Neural progenitor cell (in vitro differentiated cells): Measurements from ENCODE around the gene ABAT.
"Not testable (repeated sequence)": the region's sequence is repeated elsewhere in the genome, so short reads cannot be mapped to it uniquely, and the experiment has no call there.

ENCODE experiments used
- EZH2 ChIP-seq: fragments of 200-600 bp; sonication (generic); IDR thresholded peaks from 2 replicates; pipeline ENCODE4 v1.6.1; 2017; ENCODE audit warnings: antibody characterized with exemption, mild to moderate bottlenecking, moderate library complexity
- TF ChIP-seq, protein P1 (sequence below): fragments of 200-600 bp; sonication (generic); IDR thresholded peaks from 2 replicates; pipeline ENCODE4 v1.5.1; 2017; ENCODE audit warnings: antibody characterized with exemption, mild to moderate bottlenecking

DNA sequence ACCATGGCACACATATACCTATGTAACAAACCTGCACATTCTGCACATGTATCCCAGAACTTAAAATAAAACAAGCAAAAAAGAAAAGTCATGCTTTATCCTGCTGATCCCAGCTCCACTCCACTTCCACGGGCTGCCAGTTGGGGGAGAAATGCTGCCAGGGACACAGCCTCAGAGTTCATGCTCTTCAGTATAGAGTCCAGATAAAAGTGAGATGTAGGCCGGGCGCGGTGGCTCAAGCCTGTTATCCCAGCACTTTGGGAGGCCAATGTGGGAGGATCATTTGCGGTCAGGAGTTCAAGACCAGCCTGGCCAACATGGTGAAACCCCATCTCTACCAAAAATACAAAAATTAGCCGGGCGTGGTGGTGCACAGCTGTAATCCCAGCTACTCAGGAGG, 22.5 kb upstream of the ABAT start:
- TF ChIP-seq, protein P1, sequence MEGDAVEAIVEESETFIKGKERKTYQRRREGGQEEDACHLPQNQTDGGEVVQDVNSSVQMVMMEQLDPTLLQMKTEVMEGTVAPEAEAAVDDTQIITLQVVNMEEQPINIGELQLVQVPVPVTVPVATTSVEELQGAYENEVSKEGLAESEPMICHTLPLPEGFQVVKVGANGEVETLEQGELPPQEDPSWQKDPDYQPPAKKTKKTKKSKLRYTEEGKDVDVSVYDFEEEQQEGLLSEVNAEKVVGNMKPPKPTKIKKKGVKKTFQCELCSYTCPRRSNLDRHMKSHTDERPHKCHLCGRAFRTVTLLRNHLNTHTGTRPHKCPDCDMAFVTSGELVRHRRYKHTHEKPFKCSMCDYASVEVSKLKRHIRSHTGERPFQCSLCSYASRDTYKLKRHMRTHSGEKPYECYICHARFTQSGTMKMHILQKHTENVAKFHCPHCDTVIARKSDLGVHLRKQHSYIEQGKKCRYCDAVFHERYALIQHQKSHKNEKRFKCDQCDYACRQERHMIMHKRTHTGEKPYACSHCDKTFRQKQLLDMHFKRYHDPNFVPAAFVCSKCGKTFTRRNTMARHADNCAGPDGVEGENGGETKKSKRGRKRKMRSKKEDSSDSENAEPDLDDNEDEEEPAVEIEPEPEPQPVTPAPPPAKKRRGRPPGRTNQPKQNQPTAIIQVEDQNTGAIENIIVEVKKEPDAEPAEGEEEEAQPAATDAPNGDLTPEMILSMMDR: peak; percentile 49
- not testable (repeated sequence) for TF ChIP-seq EZH2
